ENCODE measurements around the gene CAVIN3. TPM values are rescaled to one million over a fixed set of nuclear protein-coding genes. Genes with fewer than 3 reads are reported as not detected.

The CAVIN3 gene
- total and polyA plus RNA-seq, 2 donors (not counting 3 experiments of a cell fraction or from before 2014, with no cell fraction given): 153 to 241 TPM

DNA sequence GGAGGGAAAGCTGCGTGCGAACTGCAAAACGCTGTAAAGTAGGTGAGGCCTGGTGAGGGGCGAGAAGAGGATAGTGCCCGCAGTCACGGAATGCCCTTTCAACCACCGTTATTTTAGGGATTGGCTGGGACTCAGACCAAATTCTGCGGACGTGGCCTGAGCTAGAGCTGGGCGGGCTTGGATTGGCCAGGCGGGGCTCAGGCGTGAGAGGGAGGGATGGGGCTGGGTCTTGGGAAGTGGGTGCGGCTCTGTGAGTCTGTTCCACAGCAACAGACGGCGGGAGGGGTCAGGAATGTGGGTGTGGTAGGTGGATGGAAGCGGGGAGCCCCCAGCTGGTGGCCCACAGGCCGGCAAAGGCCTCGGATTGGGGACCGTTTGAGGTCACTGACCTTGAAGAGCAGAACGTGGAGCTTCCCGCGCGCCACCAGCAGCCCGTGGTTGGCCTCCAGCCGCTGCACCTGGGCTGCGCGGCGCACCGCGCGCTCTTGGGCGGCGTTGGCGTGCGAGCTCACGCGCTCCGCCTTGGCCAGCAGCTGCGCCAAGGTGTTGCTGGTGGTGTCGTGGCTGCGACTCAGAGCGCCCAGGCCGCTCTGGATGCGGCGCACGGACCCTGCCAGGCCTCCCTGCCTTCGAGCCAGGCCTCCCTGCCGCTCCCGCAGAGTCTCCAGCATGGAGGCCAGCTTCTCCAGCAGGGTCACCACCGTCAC, 444 bp downstream of the CAVIN3 start:
- peak overlapping the region; percentile 19 to 76 (median 53) for H3K4me3 ChIP-seq (replicated peaks in 1 of 3; ENCODE audit: insufficient read depth in 1 of 3, low read depth in 1 of 3, low read length in 3 of 3)
- no peaks in the 10 kb centered on the region for H3K36me3 ChIP-seq (ENCODE audit: control insufficient read depth in 2 of 2, extremely low read depth in 1 of 2, insufficient read depth in 2 of 2, low read length in 2 of 2)
- H4K20me1 ChIP-seq (replicated peaks; ENCODE audit: control insufficient read depth, extremely low read depth, insufficient read depth, low read length): no peaks in the 10 kb centered on the region
- H3K4me1 ChIP-seq (ENCODE audit: control insufficient read depth, extremely low read depth, insufficient read depth, low read length): peaks cover 36% of the 10 kb centered on the region
- ChIA-PET POLR2A (no interaction called here), CTCF (interaction anchor here (0.7 to 8.0 kb wide), 12 partner anchors 13 to 327 kb away, joined by 3 to 75 read pairs (median 6); no protein-coding TSS in a partner anchor)
- H3K9me1 ChIP-seq (replicated peaks; ENCODE audit: control insufficient read depth, extremely low read depth, insufficient read depth, low read length): no peaks in the 10 kb centered on the region
- H3K9me3 ChIP-seq (replicated peaks; ENCODE audit: control insufficient read depth, insufficient read depth, low read length): no peaks in the 10 kb centered on the region
- TF ChIP-seq POLR2AphosphoS5 (IDR thresholded peaks at IDR 0.05; ENCODE audit: insufficient read depth, low read depth, low read length) (peak; percentile 71), POLR2A (IDR thresholded peaks at IDR 0.05; ENCODE audit: low read depth, low read length) (peak; percentile 93), MYC (IDR thresholded peaks at IDR 0.05; ENCODE audit: low read depth, low read length) (no peak)
- TF ChIP-seq, protein P1, sequence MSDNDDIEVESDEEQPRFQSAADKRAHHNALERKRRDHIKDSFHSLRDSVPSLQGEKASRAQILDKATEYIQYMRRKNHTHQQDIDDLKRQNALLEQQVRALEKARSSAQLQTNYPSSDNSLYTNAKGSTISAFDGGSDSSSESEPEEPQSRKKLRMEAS (IDR thresholded peaks at IDR 0.05; ENCODE audit: insufficient read depth, insufficient read length): peak; percentile 3
- H3K9ac ChIP-seq (replicated peaks; ENCODE audit: extremely low read depth, insufficient read depth, low read length): peak overlapping the region; percentile 81
- dilution Hi-C loops (cut with MboI; ENCODE audit: extremely low pct_ligation_motif_present, low sequenced_read_pairs): no loop called here
- H3K79me2 ChIP-seq (ENCODE audit: control insufficient read depth, insufficient read depth, low read length): peaks cover 12% of the 10 kb centered on the region
- H3K27me3 ChIP-seq (ENCODE audit: control insufficient read depth in 2 of 2, insufficient read depth in 2 of 2, low read length in 2 of 2): no peaks in the 10 kb centered on the region
- peak; percentile 79 for DNase-seq (ENCODE audit: low read depth, low spot score)
- peak; percentile 87 for FAIRE-seq
- H3K27ac ChIP-seq (ENCODE audit: insufficient read depth, low read depth, low read length): peak overlapping the region; percentile 83
- peak overlapping the region; percentile 92 for H3K4me2 ChIP-seq (ENCODE audit: insufficient read depth, low read length)
- no TSS peak for BruUV-seq (replicated peaks)
- intact Hi-C loops (cut with micrococcal nuclease): loop anchor here (1.0 to 10.0 kb wide), 8 partner anchors 7 to 1285 kb away; partner anchors contain the start of genes SMPD1, TRIM22, TRIM3 and TRIM5
- peak overlapping the region; percentile 24 for H2AFZ ChIP-seq (ENCODE audit: low read depth, low read length)

DNA sequence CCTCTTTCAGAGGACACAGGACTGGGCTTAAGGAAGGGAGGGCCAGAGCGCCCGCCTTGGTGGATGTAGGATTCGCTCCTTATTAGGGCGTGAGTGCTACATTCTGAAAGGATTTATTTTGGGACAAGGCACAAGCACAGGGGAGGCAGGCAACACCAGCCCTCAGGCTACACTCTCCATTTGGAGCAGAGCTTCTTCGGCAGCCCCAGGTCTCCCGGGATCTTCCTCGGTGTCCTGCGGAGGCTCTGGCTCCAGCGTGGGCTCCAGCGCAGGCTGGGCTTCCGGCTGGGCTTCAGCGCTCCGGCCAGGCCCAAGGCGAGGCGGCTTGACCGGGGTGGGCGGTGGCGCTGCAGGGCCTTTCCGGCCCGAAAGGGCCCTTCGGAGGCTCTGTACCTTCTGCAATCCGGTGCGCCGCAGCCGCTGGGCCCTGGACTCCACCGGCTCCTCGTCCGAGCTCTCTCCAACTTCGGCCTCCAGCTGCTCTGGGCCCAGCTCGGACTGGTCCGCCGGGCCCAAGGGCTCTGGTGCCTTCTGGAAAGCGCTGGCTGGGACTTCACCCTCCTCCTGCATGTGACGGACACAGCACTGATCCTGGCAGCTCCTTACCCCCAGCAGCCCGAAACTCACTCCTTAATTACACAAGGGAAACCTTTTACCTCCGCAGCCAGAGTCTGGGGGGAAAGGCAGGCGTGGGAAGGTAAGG, 1.1 kb downstream of the CAVIN3 start:
- ChIA-PET CTCF (interaction anchor here (0.7 to 8.0 kb wide), 12 partner anchors 13 to 327 kb away, joined by 3 to 75 read pairs (median 6); no protein-coding TSS in a partner anchor), POLR2A (no interaction called here)
- peak overlapping the region; percentile 83 for H3K27ac ChIP-seq (ENCODE audit: insufficient read depth, low read depth, low read length)
- H3K9me1 ChIP-seq (replicated peaks; ENCODE audit: control insufficient read depth, extremely low read depth, insufficient read depth, low read length): no peaks in the 10 kb centered on the region
- FAIRE-seq: no peak
- H3K4me3 ChIP-seq (replicated peaks in 1 of 3; ENCODE audit: insufficient read depth in 1 of 3, low read depth in 1 of 3, low read length in 3 of 3): peak overlapping the region; percentile 19 to 76 (median 53)
- peak overlapping the region; percentile 81 for H3K9ac ChIP-seq (replicated peaks; ENCODE audit: extremely low read depth, insufficient read depth, low read length)
- peak overlapping the region; percentile 24 for H2AFZ ChIP-seq (ENCODE audit: low read depth, low read length)
- TF ChIP-seq EZH2 (IDR thresholded peaks at IDR 0.05; ENCODE audit: borderline replicate concordance, low read depth, low read length, severe bottlenecking) (no peak), JUN (IDR thresholded peaks at IDR 0.05; ENCODE audit: borderline replicate concordance, insufficient read depth, insufficient read length, low read depth) (no peak), POLR2A (IDR thresholded peaks at IDR 0.05; ENCODE audit: low read depth, low read length) (no peak), MYC (IDR thresholded peaks at IDR 0.05; ENCODE audit: low read depth, low read length) (no peak), GATA2 (IDR thresholded peaks at IDR 0.05; ENCODE audit: insufficient read depth, insufficient read length, low read depth, low read length) (no peak), FOS (IDR thresholded peaks at IDR 0.05; ENCODE audit: borderline replicate concordance, insufficient read depth, low read length) (no peak), POLR2AphosphoS5 (IDR thresholded peaks at IDR 0.05; ENCODE audit: insufficient read depth, low read depth, low read length) (peak; percentile 15)
- TF ChIP-seq, protein P1 (IDR thresholded peaks at IDR 0.05; ENCODE audit: insufficient read depth, insufficient read length): no peak
- TF ChIP-seq, protein P2, sequence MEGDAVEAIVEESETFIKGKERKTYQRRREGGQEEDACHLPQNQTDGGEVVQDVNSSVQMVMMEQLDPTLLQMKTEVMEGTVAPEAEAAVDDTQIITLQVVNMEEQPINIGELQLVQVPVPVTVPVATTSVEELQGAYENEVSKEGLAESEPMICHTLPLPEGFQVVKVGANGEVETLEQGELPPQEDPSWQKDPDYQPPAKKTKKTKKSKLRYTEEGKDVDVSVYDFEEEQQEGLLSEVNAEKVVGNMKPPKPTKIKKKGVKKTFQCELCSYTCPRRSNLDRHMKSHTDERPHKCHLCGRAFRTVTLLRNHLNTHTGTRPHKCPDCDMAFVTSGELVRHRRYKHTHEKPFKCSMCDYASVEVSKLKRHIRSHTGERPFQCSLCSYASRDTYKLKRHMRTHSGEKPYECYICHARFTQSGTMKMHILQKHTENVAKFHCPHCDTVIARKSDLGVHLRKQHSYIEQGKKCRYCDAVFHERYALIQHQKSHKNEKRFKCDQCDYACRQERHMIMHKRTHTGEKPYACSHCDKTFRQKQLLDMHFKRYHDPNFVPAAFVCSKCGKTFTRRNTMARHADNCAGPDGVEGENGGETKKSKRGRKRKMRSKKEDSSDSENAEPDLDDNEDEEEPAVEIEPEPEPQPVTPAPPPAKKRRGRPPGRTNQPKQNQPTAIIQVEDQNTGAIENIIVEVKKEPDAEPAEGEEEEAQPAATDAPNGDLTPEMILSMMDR (IDR thresholded peaks at IDR 0.05; ENCODE audit: extremely low read depth in 1 of 2, insufficient read depth in 1 of 2, low read depth in 1 of 2, low read length in 2 of 2): peak in 1 of 2 donors; percentile 10
- no peaks in the 10 kb centered on the region for H4K20me1 ChIP-seq (replicated peaks; ENCODE audit: control insufficient read depth, extremely low read depth, insufficient read depth, low read length)
- dilution Hi-C loops (cut with MboI; ENCODE audit: extremely low pct_ligation_motif_present, low sequenced_read_pairs): no loop called here
- BruUV-seq (replicated peaks): TSS peak; percentile 72
- H3K4me1 ChIP-seq (ENCODE audit: control insufficient read depth, extremely low read depth, insufficient read depth, low read length): peaks cover 36% of the 10 kb centered on the region
- no peaks in the 10 kb centered on the region for H3K9me3 ChIP-seq (replicated peaks; ENCODE audit: control insufficient read depth, insufficient read depth, low read length)
- no peaks in the 10 kb centered on the region for H3K27me3 ChIP-seq (ENCODE audit: control insufficient read depth in 2 of 2, insufficient read depth in 2 of 2, low read length in 2 of 2)
- peak overlapping the region; percentile 92 for H3K4me2 ChIP-seq (ENCODE audit: insufficient read depth, low read length)
- DNase-seq (ENCODE audit: low read depth, low spot score): peak; percentile 60
- intact Hi-C loops (cut with micrococcal nuclease): loop anchor here (1.0 to 5.0 kb wide), 4 partner anchors 8 to 153 kb away; partner anchors contain the start of gene TRIM3
- H3K79me2 ChIP-seq (ENCODE audit: control insufficient read depth, insufficient read depth, low read length): peaks cover 12% of the 10 kb centered on the region
- no peaks in the 10 kb centered on the region for H3K36me3 ChIP-seq (ENCODE audit: control insufficient read depth in 2 of 2, extremely low read depth in 1 of 2, insufficient read depth in 2 of 2, low read length in 2 of 2)
